K562 (cell line): ENCODE results near the gene DDC. TPM values are rescaled to one million over a fixed set of nuclear protein-coding genes. Genes with fewer than 3 reads are reported as not detected.

ENCODE experiments used
- ATAC-seq: fragments of 200-7000 bp; cut with Tn5 transposase; 3 replicates; pipeline ENCODE4 v1.9.1; 2020; ENCODE audit warnings: moderate library complexity
- BruUV-seq: library from RNA; stranded (reverse); fragments of 400-500 nt; replicated peaks from 2 replicates; lab custom pipeline; 2021; lab: Mats Ljungman, UMichigan
- CTCF ChIA-PET: fragments of 300-600 bp; formaldehyde crosslinking; extraction: SDS; loops from one replicate; lab custom pipeline; 2021; ENCODE audit warnings: low intra/inter-chr PET ratio; lab: Yijun Ruan, JAX
- POLR2A ChIA-PET: fragments of 300-600, 350-650 bp; sonication (Branson Sonifier 250); formaldehyde crosslinking; extraction: SDS; loops from one replicate; lab custom pipeline; 2021; ENCODE audit warnings: antibody characterized with exemption, inconsistent platforms; lab: Yijun Ruan, JAX
- DNase-seq, 4 experiments: peaks; one replicate each; pipeline versions ENCODE4 v3.0.0 to v3.0.0-alpha.2; 2011 to 2018; ENCODE audit warnings: low spot score in 3 of 4, mixed read lengths in 3 of 4; ENCODE audit errors: extremely low read depth in 1 of 4
- FAIRE-seq: peaks from 2 replicates; lab custom pipeline; 2011; peaks lifted over from hg19 to GRCh38; lab: Jason Lieb, UNC
- H2AFZ ChIP-seq: 2 replicates; pipeline ENCODE4 v1.6.0; 2011; ENCODE audit warnings: low read depth, low read length, control low read depth, inconsistent platforms
- H3K27ac ChIP-seq: fragments of 200-600 bp; 3 replicates; pipeline ENCODE4 v1.8.0; 2011; ENCODE audit warnings: low read depth, mild to moderate bottlenecking, control low read depth, inconsistent platforms, low read length, moderate library complexity, mixed read lengths; ENCODE audit errors: extremely low read depth
- H3K27me3 ChIP-seq, 2 experiments: fragments of 300-600 bp in 1 of 2; 2 replicates in 1 of 2; 3 replicates in 1 of 2; pipeline versions ENCODE4 v1.6.0 to v1.8.0; 2011; ENCODE audit warnings: inconsistent platforms in 2 of 2, low read length in 2 of 2, mild to moderate bottlenecking in 1 of 2, mixed read lengths in 1 of 2, moderate library complexity in 1 of 2; ENCODE audit not compliant: control insufficient read depth in 2 of 2, insufficient read depth in 2 of 2
- H3K36me3 ChIP-seq: fragments of 300-600 bp; 3 replicates; pipeline ENCODE4 v1.8.0; 2011; ENCODE audit warnings: mild to moderate bottlenecking, low read length, inconsistent platforms; ENCODE audit not compliant: control insufficient read depth, insufficient read depth
- H3K4me1 ChIP-seq, 2 experiments: fragments of 200-600 bp in 1 of 2; replicated peaks in 1 of 2; 2 replicates in 1 of 2; 3 replicates in 1 of 2; pipeline versions ENCODE4 v1.5.1 to v1.8.0; 2011; ENCODE audit warnings: inconsistent platforms in 2 of 2, low read length in 2 of 2, mild to moderate bottlenecking in 1 of 2, mixed read lengths in 1 of 2, moderate library complexity in 1 of 2; ENCODE audit not compliant: control insufficient read depth in 2 of 2, insufficient read depth in 2 of 2
- H3K4me2 ChIP-seq: 2 replicates; pipeline ENCODE4 v1.6.1; 2011; ENCODE audit warnings: low read length, control low read depth, inconsistent platforms, mixed read lengths; ENCODE audit not compliant: insufficient read depth
- H3K4me3 ChIP-seq: fragments of 200-600 bp; sonication (generic), shearing (Covaris generic); 2 replicates; pipeline ENCODE4 v1.5.1; 2016; ENCODE audit warnings: control low read depth, inconsistent platforms
- H3K79me2 ChIP-seq: fragments of 200-600 bp; 3 replicates; pipeline ENCODE4 v1.8.0; 2011; ENCODE audit warnings: low read length, inconsistent platforms; ENCODE audit not compliant: control insufficient read depth, insufficient read depth
- H3K9ac ChIP-seq, 2 experiments: 2 replicates each; pipeline versions ENCODE4 v1.6.0 to v1.6.1; 2011; ENCODE audit warnings: low read depth in 2 of 2, low read length in 2 of 2, control low read depth in 1 of 2, inconsistent platforms in 1 of 2, mild to moderate bottlenecking in 1 of 2, mixed read lengths in 1 of 2; ENCODE audit not compliant: insufficient read depth in 1 of 2
- H3K9me1 ChIP-seq: one replicate; pipeline ENCODE4 v1.6.0; 2011; ENCODE audit warnings: inconsistent platforms, mild to moderate bottlenecking, low read length, moderate library complexity; ENCODE audit not compliant: control insufficient read depth, insufficient read depth
- H3K9me3 ChIP-seq: replicated peaks from 2 replicates; pipeline ENCODE4 v1.5.1; 2011; ENCODE audit warnings: low read depth, low read length, inconsistent platforms; ENCODE audit not compliant: control insufficient read depth, insufficient read depth
- H4K20me1 ChIP-seq: replicated peaks from 2 replicates; pipeline ENCODE4 v1.6.1; 2011; ENCODE audit warnings: low read length, inconsistent platforms, mixed read lengths; ENCODE audit not compliant: control insufficient read depth, insufficient read depth
- CBX3 ChIP-seq, 2 experiments: IDR thresholded peaks; 1 replicate in 1 of 2; 2 replicates in 1 of 2; pipeline ENCODE4 v1.6.1; 2012; ENCODE audit warnings: inconsistent platforms in 2 of 2, low read length in 2 of 2, borderline replicate concordance in 1 of 2, control low read depth in 1 of 2
- FIP1L1 ChIP-seq: fragments of 200-400 bp; formaldehyde crosslinking; IDR thresholded peaks from 2 replicates; pipeline ENCODE4 v1.6.1; 2018; ENCODE audit warnings: mild to moderate bottlenecking, low read depth, low read length; ENCODE audit not compliant: poor library complexity, severe bottlenecking
- HCFC1 ChIP-seq: IDR thresholded peaks from 2 replicates; pipeline ENCODE4 v1.6.1; 2012; ENCODE audit warnings: low read depth, low read length, improper control_type of control experiment
- HNRNPLL ChIP-seq: fragments of 200-400 bp; formaldehyde crosslinking; IDR thresholded peaks from 2 replicates; pipeline ENCODE4 v1.6.1; 2017; ENCODE audit warnings: low read length, low read depth, mild to moderate bottlenecking; ENCODE audit not compliant: poor library complexity, severe bottlenecking
- NFYB ChIP-seq: IDR thresholded peaks from 2 replicates; pipeline ENCODE4 v1.6.1; 2011; ENCODE audit warnings: mild to moderate bottlenecking, moderate library complexity; ENCODE audit not compliant: insufficient read length; ENCODE audit errors: extremely low read depth
- NR3C1 ChIP-seq: sonication (generic); formaldehyde crosslinking; IDR thresholded peaks from 2 replicates; pipeline ENCODE4 v1.8.1; 2022; ENCODE audit warnings: missing genetic modification reagents
- RHOXF2B ChIP-seq: fragments of 250-450 bp; sonication (Bioruptor Pico); conservative IDR thresholded peaks from 2 replicates; pipeline ENCODE4 v1.5.1; 2021
- SAFB2 ChIP-seq: fragments of 200-400 bp; formaldehyde crosslinking; IDR thresholded peaks from 2 replicates; pipeline ENCODE4 v1.6.1; 2018; ENCODE audit warnings: borderline replicate concordance, low read length, low read depth, moderate library complexity; ENCODE audit not compliant: severe bottlenecking
- TEAD4 ChIP-seq, 2 experiments: sonication (generic) in 1 of 2; formaldehyde crosslinking in 1 of 2; IDR thresholded peaks; 2 replicates each; pipeline versions ENCODE4 v1.6.1 to v1.8.0; 2012 to 2022; ENCODE audit warnings: borderline replicate concordance in 1 of 2, inconsistent platforms in 1 of 2, low read length in 1 of 2, mild to moderate bottlenecking in 1 of 2, missing genetic modification reagents in 1 of 2
- TRIM24 ChIP-seq, 2 experiments: fragments of 450-650 bp; IDR thresholded peaks; 2 replicates each; pipeline ENCODE4 v1.6.1; 2016
- ZC3H11A ChIP-seq: IDR thresholded peaks from 2 replicates; pipeline ENCODE4 v1.6.1; 2012; ENCODE audit warnings: low read depth, low read length, improper control_type of control experiment
- ZNF133 ChIP-seq: fragments of 250-450 bp; sonication (Bioruptor Pico); IDR thresholded peaks from 2 replicates; pipeline ENCODE4 v1.4.0; 2020; ENCODE audit warnings: mild to moderate bottlenecking
- ZNF232 ChIP-seq: sonication (generic); formaldehyde crosslinking; IDR thresholded peaks from 2 replicates; pipeline ENCODE4 v1.8.0; 2022; ENCODE audit warnings: mild to moderate bottlenecking, missing genetic modification reagents
- ZNF239 ChIP-seq: fragments of 250-450 bp; sonication (Bioruptor Pico); IDR thresholded peaks from 2 replicates; pipeline ENCODE4 v1.4.0; 2020; ENCODE audit warnings: mild to moderate bottlenecking
- ZNF668 ChIP-seq: fragments of 250-450 bp; sonication (Bioruptor Pico); IDR thresholded peaks from 2 replicates; pipeline ENCODE4 v1.8.0; 2022; ENCODE audit warnings: mild to moderate bottlenecking, inconsistent platforms
- WGBS: fragments of 100-300 bp; shearing (Covaris generic); methylation state at CpG from one replicate; pipeline ENCODE4 v1.1.6; 2016; ENCODE audit warnings: low coverage, mixed read lengths; ENCODE audit not compliant: insufficient coverage; ENCODE audit errors: missing lambda C conversion rate; 5-methylcytosine and 5-hydroxymethylcytosine counted together
- in situ Hi-C: fragments of 300-500 bp; cut with MboI; formaldehyde crosslinking; loops from 4 replicates; pipeline ENCODE4 v1.15.0; 2018; ENCODE audit warnings: inconsistent platforms, mixed read lengths
- intact Hi-C: fragments of 100-400 bp; cut with micrococcal nuclease; formaldehyde crosslinking; loops from 2 replicates; pipeline ENCODE4 v1.14.2; 2022
- polyA plus RNA-seq, 8 experiments: library from polyadenylated mRNA; depleted of rRNA in 4 of 8; stranded (reverse) in 5 of 8; unstranded in 3 of 8; fragments of >200 nt; fragmentation: Nextera tagmentation in 2 of 8; fragmentation: Illumina TruSeq in 1 of 8; extraction: Ambion mirVana in 2 of 8; extraction: Trizol in 1 of 8; gene quantifications; 2 replicates each; pipeline versions ENCODE4 v1.2.1 to v1.2.3, GENCODE V29; 2011 to 2014; ENCODE audit warnings: inconsistent platforms in 1 of 8, missing spikeins in 1 of 8
- total RNA-seq, 7 experiments: library from RNA; depleted of rRNA in 6 of 7; stranded (reverse); fragments of >200 nt in 6 of 7; fragmentation: Illumina TruSeq in 2 of 7; extraction: Trizol in 2 of 7; gene quantifications; 2 replicates each; pipeline versions ENCODE4 v1.2.1 to v1.2.3, GENCODE V29; 2011 to 2021; ENCODE audit warnings: low replicate concordance in 1 of 7
- TF ChIP-seq, protein P1 (sequence below), 2 experiments: fragments of 200-800 bp in 1 of 2; sonication (Bioruptor generic) in 1 of 2; sonication (generic) in 1 of 2; formaldehyde crosslinking in 1 of 2; IDR thresholded peaks in 1 of 2; conservative IDR thresholded peaks in 1 of 2; 2 replicates each; pipeline versions ENCODE4 v1.5.0 to v1.6.1; 2016 to 2020; ENCODE audit warnings: missing compliant biosample characterization in 1 of 2, missing genetic modification characterization in 1 of 2, missing genetic modification reagents in 1 of 2

The DDC gene
- total and polyA plus RNA-seq, 9 of the 15 experiments (the other 6 are each of a cell fraction or from before 2014, with no cell fraction given) = not detected

DNA sequence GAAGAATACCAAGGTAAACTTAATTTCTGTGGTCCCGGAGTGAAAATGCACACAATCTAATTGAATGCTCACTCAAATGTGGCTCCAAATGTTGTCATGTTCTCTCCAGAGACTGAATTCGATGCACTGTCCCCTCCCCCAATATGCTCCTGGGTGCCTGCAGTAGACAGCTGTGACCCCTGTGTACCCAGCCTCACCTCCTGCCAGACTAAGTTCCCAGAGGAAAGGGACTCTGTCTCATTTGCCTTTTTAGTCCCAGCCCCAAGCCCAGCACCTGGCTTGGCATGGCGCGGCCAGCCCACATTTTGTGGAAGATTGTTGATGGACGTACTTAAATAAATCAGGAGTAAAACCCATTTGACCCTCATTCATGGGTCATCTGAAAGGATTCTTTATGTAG lies 93.2 kb downstream of the DDC start:
- H3K4me1 ChIP-seq = peaks cover 3 to 6% of the 10 kb centered on the region in 2 experiments; a peak in 3 of 5 replicates
- H4K20me1 ChIP-seq = 0 out of 2 replicates have a peak, but pooled peaks cover 4% of the 10 kb centered on the region
- H3K79me2 ChIP-seq = no peaks in the 10 kb centered on the region
- no peaks in the 10 kb centered on the region for H3K9me3 ChIP-seq
- H3K4me3 ChIP-seq = no peak overlapping the region
- no peak overlapping the region for H3K9ac ChIP-seq
- no peaks in the 10 kb centered on the region for H3K36me3 ChIP-seq
- no peaks in the 10 kb centered on the region for H3K9me1 ChIP-seq
- POLR2A ChIA-PET = interaction anchor here (0.6 kb wide), 1 partner anchor 150 kb away, joined by 3 read pairs; no protein-coding TSS in a partner anchor
- H3K27ac ChIP-seq = no peak overlapping the region
- no peak overlapping the region for H3K4me2 ChIP-seq
- no TSS peak for BruUV-seq
- intact Hi-C loops (no loop called here), in situ Hi-C loops (no loop called here)
- no peak overlapping the region for H2AFZ ChIP-seq
- ATAC-seq (no peak), FAIRE-seq (no peak), DNase-seq (no peak)
- peaks cover 10 to 58% of the 10 kb centered on the region in 2 experiments; a peak in 4 of 5 replicates for H3K27me3 ChIP-seq
- CTCF ChIA-PET = no interaction called here
- TF ChIP-seq TRIM24 (IDR thresholded peaks at IDR 0.05) (no peak), NR3C1 (no peak), HNRNPLL (no peak), RHOXF2B (no peak), SAFB2 (no peak), FIP1L1 (no peak), ZC3H11A (no peak), ZNF239 (CRISPR knock-in tag) (no peak), TEAD4 (IDR thresholded peaks at IDR 0.05; ENCODE audit: low read length) (no peak), TEAD4 (CRISPR knock-in tag; IDR thresholded peaks at IDR 0.05; ENCODE audit: borderline replicate concordance) (no peak), HCFC1 (no peak), NFYB (no peak), CBX3 (IDR thresholded peaks at IDR 0.05; ENCODE audit: borderline replicate concordance in 1 of 2, low read length in 2 of 2) (no peak), ZNF133 (CRISPR knock-in tag) (no peak), ZNF668 (CRISPR knock-in tag) (no peak), ZNF232 (CRISPR knock-in tag) (no peak)
- TF ChIP-seq, protein P1, sequence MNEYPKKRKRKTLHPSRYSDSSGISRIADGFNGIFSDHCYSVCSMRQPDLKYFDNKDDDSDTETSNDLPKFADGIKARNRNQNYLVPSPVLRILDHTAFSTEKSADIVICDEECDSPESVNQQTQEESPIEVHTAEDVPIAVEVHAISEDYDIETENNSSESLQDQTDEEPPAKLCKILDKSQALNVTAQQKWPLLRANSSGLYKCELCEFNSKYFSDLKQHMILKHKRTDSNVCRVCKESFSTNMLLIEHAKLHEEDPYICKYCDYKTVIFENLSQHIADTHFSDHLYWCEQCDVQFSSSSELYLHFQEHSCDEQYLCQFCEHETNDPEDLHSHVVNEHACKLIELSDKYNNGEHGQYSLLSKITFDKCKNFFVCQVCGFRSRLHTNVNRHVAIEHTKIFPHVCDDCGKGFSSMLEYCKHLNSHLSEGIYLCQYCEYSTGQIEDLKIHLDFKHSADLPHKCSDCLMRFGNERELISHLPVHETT (CRISPR knock-in tag; conservative IDR thresholded peaks at IDR 0.05 in 1 of 2, IDR thresholded peaks at IDR 0.05 in 1 of 2) = no peak
- WGBS = 35% methylated on average over 5 of the region's 5 CpGs
